ENCODE measurements around the gene EXOC3.
"Not testable (repeated sequence)": the region's sequence is repeated elsewhere in the genome, so short reads cannot be mapped to it uniquely, and the experiment has no call there.

EXOC3 gene

DNA sequence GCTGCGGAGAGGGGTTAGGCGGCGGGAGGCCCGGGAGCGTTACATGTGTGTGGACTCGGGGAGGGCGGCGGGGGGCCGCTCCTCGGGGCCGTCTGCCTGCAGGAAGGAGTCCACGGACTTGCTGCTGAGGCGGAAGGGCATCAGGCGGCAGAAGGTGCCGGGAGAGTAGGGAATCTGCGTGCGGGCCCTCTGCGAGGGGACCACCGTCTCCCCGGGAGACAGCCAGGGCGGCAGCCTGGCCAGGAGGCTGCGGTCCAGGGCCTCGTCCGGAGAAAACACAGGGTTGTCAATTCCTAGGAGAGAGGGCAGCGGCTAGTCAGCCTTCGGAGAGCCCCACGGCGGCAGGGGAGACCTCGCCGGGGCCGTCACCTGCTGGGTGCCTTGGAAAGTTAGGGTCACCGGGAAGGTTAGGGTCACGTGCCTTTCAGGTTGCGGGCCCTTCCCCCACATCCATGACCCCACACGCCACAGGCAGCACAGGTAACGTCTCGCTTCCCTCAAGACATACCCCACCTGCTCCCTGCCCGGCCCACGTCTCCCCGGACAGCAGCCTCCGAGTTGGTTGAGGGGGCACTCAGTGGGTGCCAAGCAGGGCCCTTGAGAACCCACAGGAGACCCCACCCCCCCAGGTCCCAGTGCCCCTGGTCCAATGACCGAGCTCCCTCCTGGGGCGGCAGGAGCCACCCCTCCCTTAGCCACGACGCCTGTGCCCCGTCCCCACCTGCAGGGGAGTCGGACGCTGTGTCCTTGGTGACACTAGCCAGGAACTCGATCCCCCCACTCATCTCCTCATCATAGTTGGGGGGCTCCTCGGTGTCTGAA lies 32.1 kb downstream of the EXOC3 start:
- no peak for DNase-seq

DNA sequence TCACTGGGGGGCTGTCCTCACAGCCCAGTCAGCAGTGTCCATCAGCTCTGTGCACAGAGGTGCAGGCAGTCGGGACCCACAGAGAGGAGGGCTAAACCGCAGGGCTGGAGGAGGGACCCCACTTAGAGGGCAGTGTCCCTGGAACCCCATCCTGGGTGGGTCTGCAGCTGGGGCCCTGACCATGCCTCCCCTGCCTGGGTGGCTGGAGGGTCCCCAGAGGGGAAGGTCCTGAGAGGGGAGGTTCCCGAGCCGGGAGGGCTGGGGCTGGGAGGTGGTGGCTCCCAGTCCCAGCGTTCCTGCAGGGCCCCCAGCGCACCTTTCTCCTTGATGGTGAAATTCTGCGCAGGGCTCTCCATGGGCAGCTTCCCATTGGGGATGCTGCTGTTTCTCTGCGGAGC lies 32.7 kb downstream of the EXOC3 start:
- no peak for DNase-seq

DNA sequence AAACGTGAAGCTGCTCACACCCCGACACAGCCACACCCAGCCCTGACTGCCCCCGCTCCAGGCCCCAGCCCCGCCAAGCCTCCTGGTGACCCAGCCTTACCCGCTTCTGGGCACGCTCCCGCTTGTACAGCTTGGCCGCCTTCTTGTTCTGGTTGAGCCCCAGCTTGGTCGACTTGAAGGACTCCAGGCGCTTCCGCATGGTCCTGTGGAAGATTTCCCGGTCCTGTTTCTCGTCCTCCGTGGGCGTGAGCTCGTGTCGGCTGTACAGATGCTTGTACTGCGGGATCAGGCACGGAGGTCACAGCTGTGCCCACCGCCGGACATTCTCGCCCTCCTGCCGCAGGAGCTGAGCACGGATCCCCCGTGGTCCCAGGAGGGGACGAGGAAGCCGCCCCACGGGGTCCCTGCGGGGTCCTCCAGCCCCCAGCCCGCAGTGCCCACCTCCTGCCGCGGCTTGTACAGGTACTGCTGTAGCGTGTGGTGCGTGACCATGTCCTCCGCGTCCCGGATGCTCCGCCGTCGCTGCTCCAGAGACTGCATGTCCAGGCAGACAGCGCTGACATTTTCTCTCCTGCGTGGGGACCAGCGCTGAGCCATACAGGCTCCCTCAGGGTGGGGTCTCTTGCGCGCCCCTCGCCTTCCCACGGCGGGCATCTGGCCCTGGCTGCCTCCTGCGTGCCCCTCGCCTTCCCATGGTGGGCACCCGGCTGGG lies 33.3 kb downstream of the EXOC3 start:
- no peak for DNase-seq

DNA sequence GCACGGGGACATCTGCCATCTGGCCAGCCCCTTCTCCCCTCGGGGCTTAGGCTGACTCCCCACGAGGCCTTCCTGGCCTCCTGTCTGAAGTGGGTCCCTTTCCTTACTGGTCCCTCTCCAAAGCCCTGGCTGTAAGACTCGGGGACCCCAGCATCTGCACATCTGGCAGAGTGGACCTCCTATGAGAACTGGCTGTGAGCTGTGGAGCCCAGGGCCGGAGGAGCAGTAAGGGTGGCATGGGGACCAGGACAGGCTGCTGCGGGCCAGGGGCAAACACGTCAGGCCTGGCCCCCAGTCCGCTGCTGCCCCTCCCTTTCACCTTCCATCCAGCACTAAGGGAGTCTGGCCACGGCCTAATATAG lies 33.8 kb downstream of the EXOC3 start:
- DNase-seq: no peak

DNA sequence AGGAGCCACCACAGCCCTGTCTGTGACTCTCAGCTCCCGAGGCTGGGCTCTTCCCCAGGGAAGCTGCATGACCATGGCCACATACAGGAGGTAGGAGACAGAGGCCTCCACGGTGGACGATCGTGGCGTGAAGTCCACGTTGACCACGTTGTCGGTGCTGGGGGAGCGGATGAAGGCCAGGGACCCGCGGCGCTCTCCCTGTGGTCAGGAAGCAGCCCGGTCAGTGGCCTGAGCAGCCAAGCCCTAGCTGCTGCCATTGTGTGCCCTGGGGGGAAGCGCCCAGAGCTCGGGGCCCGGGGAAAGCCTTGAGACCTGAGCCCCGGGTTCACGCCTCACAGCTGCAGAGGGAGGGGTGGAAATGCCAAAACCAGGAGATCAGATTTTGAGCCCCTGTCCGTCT lies 34.3 kb downstream of the EXOC3 start:
- no peak for DNase-seq

DNA sequence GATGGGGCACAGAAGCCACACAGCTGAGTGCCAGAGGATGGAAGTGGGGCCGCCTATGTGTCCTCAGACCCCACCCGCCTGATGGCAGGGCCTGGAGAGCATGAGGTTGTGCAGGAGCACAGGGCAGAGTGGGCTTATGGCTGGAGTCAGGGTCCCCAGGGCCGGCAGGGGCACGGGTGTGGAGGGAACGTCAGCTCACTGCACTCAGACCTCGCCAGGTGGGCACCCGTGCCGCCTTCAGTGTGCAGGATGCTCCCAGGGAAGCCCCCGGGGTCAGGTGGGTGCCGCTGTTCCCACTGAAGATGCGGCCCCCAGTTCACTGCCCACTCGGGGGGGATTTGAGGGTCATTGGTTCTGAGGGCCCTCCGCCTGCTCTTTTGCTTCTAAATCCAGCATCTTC lies 34.9 kb downstream of the EXOC3 start:
- DNase-seq: no peak

DNA sequence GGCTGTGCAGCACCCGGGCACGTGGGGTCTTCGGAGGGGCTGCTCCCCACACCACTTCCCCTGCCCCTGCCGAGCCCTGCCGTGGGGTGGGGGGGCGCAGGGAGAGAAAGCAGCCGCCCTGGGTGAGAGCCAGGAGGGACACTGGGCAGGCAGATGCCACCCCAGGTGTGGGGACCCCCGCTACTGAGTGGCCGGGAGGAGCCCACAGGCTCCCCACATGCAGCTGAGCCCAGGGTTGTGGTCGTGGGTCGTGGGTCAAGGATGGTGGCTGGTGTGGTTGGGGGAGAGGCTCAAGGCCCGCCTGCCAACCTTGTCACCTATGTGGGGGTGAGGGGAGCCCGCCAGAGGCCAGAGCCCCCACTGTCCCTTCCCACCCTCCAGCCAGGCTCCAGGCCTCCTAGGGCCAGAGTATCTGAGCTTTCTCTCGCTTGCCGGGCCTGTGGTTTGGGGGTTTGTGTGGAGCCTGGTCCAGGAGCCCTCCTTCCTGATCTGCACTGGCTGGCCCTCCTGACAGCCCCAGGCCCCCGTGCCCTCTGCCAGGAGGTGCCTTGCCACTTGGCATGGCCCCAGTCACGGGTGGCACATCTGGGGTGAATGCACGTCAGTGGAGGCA lies 35.5 kb downstream of the EXOC3 start:
- DNase-seq: no peak

DNA sequence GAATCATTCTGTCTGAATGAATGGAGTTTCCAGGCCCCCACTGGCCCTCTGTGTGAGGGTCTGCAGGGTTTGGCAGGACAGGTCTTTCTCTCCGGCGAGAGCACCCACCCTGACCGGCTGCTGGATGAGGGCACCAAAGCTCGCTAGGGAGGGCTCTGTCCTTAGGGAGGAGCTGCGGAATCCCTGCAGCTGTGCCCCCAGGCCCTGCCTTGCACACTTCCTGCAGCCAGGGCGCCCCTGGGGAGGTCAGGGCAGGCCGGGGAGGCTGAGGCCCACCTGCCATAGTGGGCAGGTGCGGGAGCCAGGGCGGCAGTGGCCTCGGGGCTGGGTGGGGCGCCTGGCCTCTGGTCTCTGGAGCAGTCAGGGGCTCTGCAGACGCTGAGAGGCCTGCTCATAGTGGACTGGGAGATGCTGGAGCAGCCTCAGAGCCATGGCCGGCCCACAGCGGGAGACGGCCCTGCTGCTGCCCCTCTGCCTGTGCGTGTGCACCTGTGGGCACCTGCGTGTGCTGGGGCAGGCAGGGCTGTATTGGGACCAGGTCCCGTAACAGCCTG lies 36.1 kb downstream of the EXOC3 start:
- no peak for DNase-seq

DNA sequence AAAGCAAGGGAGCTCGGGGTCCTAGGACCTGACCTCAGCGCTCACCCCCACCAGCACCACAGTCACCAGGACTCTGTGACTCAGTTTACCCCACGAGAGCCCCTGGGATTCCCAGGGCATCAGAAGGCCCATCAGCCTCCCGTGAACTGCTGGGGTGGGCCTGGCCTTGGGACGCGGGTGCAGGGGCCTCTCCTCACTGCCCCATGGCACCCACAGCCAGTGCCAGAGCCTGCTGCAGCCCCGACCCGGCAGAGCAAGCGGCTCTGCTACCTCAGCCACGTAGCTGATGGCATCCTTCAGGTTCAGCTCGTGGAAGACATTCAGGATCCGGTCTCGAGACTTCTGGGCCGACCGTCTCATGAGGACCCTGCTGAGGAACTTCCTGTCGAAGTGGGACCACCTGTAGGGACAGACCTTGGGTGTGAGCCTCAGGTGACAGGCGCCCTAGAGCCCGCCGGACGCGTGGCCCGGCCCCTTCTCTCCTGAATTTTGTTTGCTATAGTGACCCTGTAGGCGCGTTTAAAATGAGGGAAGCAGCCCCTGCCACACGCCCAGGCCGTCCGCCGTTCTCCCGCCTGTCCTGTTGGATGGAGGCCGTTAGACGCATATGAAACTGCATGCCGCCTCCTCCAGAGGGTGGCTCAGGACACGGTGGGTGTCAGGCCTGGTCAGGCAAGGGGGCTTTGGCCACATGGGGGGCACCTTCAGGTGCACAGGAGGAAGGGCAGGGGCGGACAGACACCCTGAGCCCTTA lies 36.8 kb downstream of the EXOC3 start:
- no peak for DNase-seq

DNA sequence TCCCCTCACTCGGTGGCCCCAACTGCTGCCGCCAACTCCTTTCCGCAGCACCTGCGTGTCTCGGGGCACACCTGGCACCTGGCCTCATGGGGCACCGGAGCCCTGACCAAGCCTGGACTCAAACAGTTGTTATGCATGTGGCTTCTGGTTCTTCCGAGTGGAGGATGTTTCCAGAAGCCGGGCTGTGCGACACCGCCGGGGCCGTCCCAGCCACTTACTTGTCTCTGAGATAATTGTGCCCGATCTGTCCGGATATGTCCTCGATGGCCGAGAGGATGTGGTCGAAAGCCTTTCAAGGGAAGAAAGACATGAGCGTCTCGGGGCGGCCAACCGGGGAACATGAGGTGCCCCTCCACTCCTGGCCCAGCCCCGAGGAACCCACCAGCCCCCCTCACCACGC lies 38.4 kb downstream of the EXOC3 start:
- DNase-seq: no peak

DNA sequence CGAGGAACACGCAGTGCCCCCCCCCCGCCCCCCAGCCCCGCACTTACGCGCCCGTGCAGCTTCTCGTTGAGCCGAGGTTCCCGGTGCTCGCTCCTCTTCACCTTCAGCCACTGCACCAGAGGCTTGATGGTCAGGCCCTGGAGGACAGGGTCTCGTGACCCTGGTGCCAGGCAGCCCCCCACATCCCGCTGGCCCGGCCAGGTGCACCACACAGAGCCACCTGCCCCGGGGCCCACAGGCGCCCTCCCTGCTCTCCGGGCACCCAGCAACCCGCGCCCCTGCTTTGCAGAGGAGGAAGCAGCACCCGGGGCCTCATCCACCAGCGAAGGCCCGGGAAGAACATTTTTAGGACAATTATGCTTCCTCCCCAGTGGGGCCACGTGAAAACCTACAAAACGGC lies 39.0 kb downstream of the EXOC3 start:
- DNase-seq: no peak

DNA sequence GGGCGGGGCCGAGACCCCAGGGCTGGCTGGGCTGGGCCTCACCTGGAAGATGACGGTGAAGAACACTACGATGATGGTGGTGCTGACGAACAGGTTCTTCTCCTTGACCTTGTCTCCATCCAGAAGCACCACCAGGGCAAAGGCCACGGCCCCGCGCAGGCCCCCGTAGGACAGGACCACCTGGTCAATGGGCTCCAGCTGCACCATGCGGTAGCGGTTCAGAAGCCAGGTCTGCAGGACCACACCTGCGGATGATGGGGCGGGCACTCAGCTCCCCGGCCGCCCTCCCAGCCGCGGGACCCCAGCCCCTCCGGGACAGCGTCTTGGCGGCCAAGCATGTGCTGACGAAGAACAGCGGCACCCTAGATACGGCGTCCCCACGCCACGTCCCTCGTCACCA lies 39.5 kb downstream of the EXOC3 start:
- DNase-seq: no peak

DNA sequence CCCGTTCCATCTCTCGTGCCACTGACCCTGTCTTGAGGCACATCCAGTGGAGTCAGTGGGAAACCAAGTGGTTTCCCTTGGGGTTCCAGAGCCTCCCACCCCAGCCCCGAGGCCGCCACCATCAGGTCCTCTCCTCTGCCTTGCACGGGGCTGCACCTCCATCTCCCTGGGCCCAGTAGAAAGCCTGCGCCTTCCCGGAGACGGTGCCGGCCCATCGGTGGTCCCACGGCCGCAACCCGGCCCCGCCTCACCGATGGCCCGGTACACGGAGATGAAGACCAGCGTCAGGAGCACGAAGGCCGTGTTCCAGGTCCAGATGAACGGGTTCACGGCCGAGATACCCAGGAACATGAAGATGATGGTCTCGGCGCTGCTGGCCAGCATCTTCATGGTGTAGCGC lies 40.0 kb downstream of the EXOC3 start:
- DNase-seq: no peak

DNA sequence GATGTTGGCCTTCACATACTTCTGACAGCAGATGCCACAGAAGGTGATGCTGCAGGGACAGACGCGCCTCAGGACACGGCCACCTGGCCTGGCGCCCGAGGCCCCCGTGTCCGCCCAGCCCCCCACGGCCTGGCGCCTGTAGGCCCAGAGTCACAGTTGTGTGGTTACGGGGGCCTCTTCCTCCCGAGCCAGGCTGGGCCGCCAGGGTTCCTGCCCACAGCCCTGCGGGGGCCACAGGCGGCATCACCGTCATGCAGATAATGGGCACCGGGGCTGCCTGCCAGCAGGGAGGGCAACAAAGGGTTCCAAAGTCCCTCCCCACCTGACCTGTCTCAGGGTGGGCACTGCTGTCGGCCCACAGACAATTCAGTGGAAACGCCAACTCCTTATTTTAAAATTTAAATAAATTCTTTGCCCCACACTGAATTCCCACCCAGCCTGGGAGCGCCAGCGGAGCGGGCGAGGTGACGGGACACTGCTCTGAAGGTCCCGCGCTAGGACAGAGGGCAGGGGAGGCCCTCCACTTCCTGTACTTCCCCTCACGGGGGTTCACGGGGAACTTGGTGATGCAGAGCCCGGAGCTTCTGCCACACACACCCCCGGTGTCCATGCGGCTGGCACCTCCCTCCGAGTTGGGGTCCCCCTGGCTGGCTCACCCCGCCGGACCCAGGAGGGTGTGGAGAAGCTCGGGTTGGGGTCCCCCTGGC lies 40.6 kb downstream of the EXOC3 start:
- DNase-seq: no peak

DNA sequence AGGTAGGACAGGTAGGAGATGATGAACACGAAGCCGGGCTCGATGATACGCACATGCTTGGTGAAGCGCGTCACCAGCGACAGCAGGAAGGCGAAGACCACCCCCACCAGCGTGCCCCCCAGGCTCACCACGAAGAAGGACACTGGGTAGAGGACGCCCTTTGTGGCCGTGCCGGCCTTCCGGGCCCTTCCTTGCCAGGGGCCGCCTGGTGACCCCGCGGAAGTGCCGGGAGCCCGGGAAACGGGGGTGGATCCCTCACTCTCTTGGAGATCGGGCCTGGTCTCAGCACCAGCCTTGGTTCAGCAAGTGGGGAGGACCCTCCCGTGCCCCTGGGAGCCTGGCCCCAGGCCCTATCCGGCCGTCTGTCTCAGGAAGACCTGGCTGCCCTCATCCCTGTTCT lies 41.6 kb downstream of the EXOC3 start:
- DNase-seq: no peak

DNA sequence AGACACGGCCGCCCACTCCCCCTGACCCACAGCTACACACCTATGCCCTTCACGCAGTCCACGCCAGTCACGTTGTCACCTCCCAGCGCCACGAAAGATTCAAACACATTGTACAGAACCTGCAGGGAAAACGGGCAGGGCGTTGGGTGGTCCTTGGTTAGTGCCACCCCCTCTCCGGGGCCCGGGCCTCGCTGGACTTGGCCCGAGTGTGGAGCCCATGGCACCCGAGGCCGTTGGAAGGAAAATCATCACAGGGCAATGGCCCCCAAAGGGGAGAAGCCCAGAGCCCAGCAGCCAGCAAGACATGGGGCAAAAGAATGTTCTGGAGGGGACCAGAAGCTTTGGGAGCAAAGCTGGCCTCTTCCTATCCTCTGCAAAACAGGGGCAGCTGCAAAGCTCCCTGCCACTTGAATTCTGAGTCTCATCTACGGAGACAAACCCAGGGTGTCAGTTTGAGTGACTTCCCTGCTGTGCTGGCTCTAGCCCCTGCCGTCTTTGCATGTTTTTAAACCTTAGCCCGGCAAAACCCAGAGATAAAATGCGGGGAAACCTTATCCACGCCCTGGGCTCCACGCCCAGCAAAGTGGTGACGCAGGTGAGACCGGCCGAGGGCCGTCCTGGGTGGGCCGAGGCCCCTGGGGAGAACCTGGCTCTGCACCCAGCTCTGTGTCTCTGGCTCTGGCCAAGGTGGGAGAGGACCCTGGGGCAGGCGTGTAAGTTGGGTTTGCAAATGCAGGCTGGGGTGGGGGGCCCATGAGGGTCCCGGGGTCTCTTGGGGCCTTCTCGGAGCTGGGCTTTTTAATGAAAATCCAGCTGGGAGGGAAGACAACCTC lies 42.4 kb downstream of the EXOC3 start:
- no peak for DNase-seq

DNA sequence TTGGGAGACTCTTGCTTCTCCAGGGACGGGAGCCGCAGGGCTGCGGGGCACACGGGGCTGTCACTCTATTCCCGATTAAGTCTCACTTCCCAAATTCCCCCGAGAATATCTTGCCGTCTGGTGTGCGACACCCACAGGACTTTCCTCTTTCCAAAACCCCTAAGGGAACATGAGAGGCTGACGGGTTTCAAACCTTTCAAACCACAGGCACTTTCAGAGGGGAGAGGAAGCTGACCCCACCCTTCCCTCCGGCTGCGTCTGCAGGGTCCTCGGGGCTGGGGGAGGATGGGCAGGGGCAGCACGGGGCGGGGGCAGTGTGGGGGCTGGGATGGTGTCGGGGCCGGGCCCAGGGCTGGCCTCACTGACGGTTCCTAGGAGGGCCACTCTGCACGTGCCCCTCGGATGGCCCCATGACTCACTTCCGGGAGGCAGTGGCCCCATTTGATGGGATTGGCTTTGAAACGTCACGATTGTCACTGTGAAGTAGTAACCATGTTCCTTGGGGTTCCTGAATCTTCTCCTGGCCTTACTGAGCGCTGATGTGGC lies 43.0 kb downstream of the EXOC3 start:
- DNase-seq: no peak

DNA sequence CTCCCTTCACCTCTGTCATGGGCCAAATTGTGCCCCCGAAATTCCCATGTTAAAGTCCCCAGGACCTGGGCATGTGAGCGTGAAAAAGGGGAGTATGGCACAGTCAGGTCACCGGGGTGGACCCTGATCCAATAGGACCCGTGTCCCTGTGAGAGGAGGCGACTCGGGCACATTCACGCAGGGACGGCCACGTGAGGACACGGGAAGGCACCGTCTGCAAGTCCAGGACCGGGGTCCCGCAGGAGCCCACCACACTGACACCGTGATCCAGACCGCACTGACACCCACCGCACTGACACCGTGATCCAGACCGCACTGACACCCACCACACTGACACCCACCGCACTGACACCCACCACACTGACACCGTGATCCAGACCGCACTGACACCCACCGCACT lies 43.6 kb downstream of the EXOC3 start:
- DNase-seq: not testable (repeated sequence)

DNA sequence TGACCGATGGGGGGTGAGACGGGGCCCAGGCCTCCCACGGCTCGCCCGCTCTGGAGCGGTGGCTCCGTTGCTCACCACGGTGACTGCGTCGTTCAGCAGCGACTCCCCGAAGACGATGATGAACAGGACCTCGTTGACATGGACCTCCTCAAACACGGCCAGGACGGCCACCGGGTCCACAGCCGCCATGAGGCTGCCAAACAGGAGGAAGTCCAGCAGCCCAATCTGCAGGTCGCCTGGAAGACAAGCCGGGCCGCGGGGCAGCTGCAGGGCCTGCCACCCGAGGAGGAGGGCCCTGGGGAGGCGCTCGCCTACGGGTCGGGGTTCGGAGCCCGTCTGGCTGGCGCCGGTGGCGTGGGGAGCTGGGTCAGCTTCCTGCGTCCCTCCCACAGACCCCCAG lies 45.3 kb downstream of the EXOC3 start:
- DNase-seq: no peak

DNA sequence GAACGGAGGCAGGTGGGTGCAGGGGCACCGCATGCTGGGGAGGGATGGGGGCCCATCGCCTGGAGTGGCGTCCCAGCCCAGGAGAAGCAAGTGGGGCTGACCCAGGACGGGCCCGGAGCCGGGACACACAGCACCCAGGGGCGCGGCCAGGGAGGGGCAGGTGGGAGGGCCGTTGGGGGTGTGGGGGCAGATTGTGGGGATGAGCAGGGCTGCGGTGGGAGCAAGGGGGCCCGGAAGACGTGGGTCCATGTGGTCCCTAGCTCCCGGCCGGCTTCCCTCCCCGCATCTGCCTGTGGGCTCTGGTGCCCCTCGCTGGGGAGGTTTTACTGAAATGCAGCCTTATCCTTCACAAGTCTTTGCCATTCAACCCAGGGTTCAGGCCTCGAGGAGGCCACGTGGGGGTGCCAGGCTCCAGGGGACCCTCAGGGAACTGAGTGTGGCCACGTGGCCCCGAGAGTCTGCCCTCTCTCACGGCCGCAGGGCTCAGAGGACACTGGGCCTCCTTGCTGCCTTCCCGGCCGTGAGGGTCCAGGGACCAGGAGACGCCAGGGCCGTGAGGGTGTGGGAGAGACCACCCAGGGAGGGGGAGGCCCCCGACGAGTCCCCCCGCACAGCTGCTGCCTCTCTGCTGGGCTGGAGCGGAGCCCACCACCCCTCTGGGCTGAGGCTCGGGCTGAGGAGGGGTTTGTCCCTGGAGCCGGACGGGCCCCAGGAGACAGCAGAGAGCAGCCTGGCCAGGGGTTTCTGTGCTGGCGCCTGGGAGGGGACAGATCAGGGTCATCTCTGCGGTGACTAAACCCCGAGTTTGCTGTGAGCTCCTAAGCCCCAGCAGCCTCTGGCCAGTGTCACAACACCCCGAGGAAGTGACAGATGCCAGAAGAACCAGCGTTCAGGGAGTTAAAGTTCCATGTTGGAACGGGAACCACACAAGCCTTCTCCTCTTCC lies 46.0 kb downstream of the EXOC3 start:
- no peak for DNase-seq
